A549 (cell line): Measurements from ENCODE around the gene NLGN4Y. TPM values are rescaled to one million over a fixed set of nuclear protein-coding genes. Genes with fewer than 3 reads are reported as not detected.

Experiments
- ATAC-seq, 2 experiments: fragments of 200-7000 bp in 1 of 2; fragments of >200 bp in 1 of 2; cut with Nextera tagmentation in 1 of 2; cut with Tn5 transposase in 1 of 2; 3 replicates each; pipeline versions ENCODE4 v1.8.0 to v1.9.1; 2018 to 2020; ENCODE audit warnings: mild to moderate bottlenecking in 1 of 2, moderate library complexity in 1 of 2
- CTCF ChIA-PET: fragments of 300-600 bp; sonication (Branson Sonifier 250); formaldehyde crosslinking; extraction: SDS; loops from one replicate; lab custom pipeline; 2021; ENCODE audit warnings: antibody characterized with exemption, inconsistent platforms; lab: Yijun Ruan, JAX
- POLR2A ChIA-PET: fragments of 350-600 bp; formaldehyde crosslinking; extraction: SDS; loops from one replicate; lab custom pipeline; 2021; ENCODE audit warnings: antibody characterized with exemption, inconsistent platforms; lab: Yijun Ruan, JAX
- DNase-seq, 2 experiments: peaks; one replicate each; pipeline versions ENCODE4 v3.0.0 to v3.0.0-alpha.2; 2011 to 2016; ENCODE audit warnings: low read depth in 1 of 2, low spot score in 1 of 2
- FAIRE-seq: peaks from 2 replicates; lab custom pipeline; 2011; peaks lifted over from hg19 to GRCh38; lab: Jason Lieb, UNC
- H3K27ac ChIP-seq, 2 experiments: fragments of >200 bp; sonication (Bioruptor Twin); formaldehyde crosslinking; 3 replicates each; pipeline ENCODE4 v1.5.1; 2016 to 2017
- H3K4me1 ChIP-seq: fragments of >200 bp; sonication (Bioruptor Twin); formaldehyde crosslinking; 3 replicates; pipeline ENCODE4 v1.6.1; 2016
- H3K4me2 ChIP-seq: fragments of >200 bp; sonication (Bioruptor Twin); formaldehyde crosslinking; 3 replicates; pipeline ENCODE4 v1.6.1; 2016
- H3K4me3 ChIP-seq: fragments of >200 bp; sonication (Bioruptor Twin); formaldehyde crosslinking; 3 replicates; pipeline ENCODE4 v1.5.1; 2016
- H3K9me3 ChIP-seq: fragments of >200 bp; sonication (Bioruptor Twin); formaldehyde crosslinking; 3 replicates; pipeline ENCODE4 v1.6.1; 2016
- BHLHE40 ChIP-seq: IDR thresholded peaks from 2 replicates; pipeline ENCODE4 v1.6.1; 2012; ENCODE audit warnings: low read depth, low read length, inconsistent platforms
- CBX2 ChIP-seq: fragments of 200-600 bp; sonication (generic); IDR thresholded peaks from 2 replicates; pipeline ENCODE4 v1.6.1; 2016; ENCODE audit warnings: low read depth, mild to moderate bottlenecking, borderline replicate concordance
- CHD2 ChIP-seq: fragments of 150-350 bp; IDR thresholded peaks from 2 replicates; pipeline ENCODE4 v1.6.1; 2014; ENCODE audit warnings: low read length; ENCODE audit not compliant: partially characterized antibody
- CHD4 ChIP-seq: fragments of 200-600 bp; sonication (generic); IDR thresholded peaks from 2 replicates; pipeline ENCODE4 v1.6.1; 2016; ENCODE audit warnings: antibody characterized with exemption, mild to moderate bottlenecking, borderline replicate concordance
- CTCF ChIP-seq: fragments of >200 bp; sonication (Bioruptor Twin); formaldehyde crosslinking; IDR thresholded peaks from 3 replicates; pipeline ENCODE4 v1.5.1; 2016
- E2F6 ChIP-seq: IDR thresholded peaks from 2 replicates; pipeline ENCODE4 v1.6.1; 2012; ENCODE audit warnings: low read depth, borderline replicate concordance
- EP300 ChIP-seq, 2 experiments: fragments of >200 bp; sonication (Bioruptor Twin); formaldehyde crosslinking; IDR thresholded peaks; 2 replicates in 1 of 2; 3 replicates in 1 of 2; pipeline ENCODE4 v1.6.1; 2016 to 2017
- FOSL2 ChIP-seq, 2 experiments: fragments of 450-650 bp in 1 of 2; fragments of >200 bp in 1 of 2; sonication (Bioruptor Twin) in 1 of 2; formaldehyde crosslinking; IDR thresholded peaks; 2 replicates each; pipeline versions ENCODE4 v1.5.0 to v1.6.1; 2016 to 2020; ENCODE audit warnings: mild to moderate bottlenecking in 1 of 2, moderate library complexity in 1 of 2
- FOXS1 ChIP-seq: fragments of 250-450 bp; sonication (Bioruptor Pico); IDR thresholded peaks from 2 replicates; pipeline ENCODE4 v1.5.0; 2020; ENCODE audit warnings: mild to moderate bottlenecking, moderate library complexity
- HES2 ChIP-seq: fragments of >200 bp; sonication (Bioruptor Twin); formaldehyde crosslinking; IDR thresholded peaks from 2 replicates; pipeline ENCODE4 v1.6.1; 2016
- JUNB ChIP-seq: fragments of >200 bp; sonication (Bioruptor Twin); formaldehyde crosslinking; IDR thresholded peaks from 2 replicates; pipeline ENCODE4 v1.6.1; 2016
- KDM5A ChIP-seq: fragments of 200-600 bp; sonication (generic); IDR thresholded peaks from 2 replicates; pipeline ENCODE4 v1.6.1; 2016; ENCODE audit warnings: antibody characterized with exemption, mild to moderate bottlenecking
- MAFK ChIP-seq: fragments of 450-650 bp; IDR thresholded peaks from 2 replicates; pipeline ENCODE4 v1.6.1; 2014; ENCODE audit not compliant: partially characterized antibody
- MAZ ChIP-seq: fragments of 150-350 bp; IDR thresholded peaks from 2 replicates; pipeline ENCODE4 v1.6.1; 2014; ENCODE audit warnings: antibody characterized with exemption, low read depth, low read length, borderline replicate concordance
- NFE2L2 ChIP-seq: fragments of 150-350 bp; conservative IDR thresholded peaks from 2 replicates; pipeline ENCODE4 v1.6.1; 2014; ENCODE audit warnings: low read length
- PHF8 ChIP-seq: fragments of 200-600 bp; sonication (generic); IDR thresholded peaks from 2 replicates; pipeline ENCODE4 v1.6.1; 2016; ENCODE audit warnings: low read depth, mild to moderate bottlenecking, antibody characterized with exemption, moderate library complexity, borderline replicate concordance
- POLR2AphosphoS2 ChIP-seq: conservative IDR thresholded peaks from 2 replicates; pipeline ENCODE4 v1.6.1; 2012; ENCODE audit warnings: low read length, improper control_type of control experiment, inconsistent platforms
- RAD21 ChIP-seq, 2 experiments: fragments of >200 bp in 1 of 2; sonication (Bioruptor Twin) in 1 of 2; formaldehyde crosslinking in 1 of 2; IDR thresholded peaks in 1 of 2; conservative IDR thresholded peaks in 1 of 2; 2 replicates in 1 of 2; 3 replicates in 1 of 2; pipeline ENCODE4 v1.6.1; 2012 to 2018; ENCODE audit warnings: inconsistent platforms in 1 of 2
- REST ChIP-seq: fragments of 200-600 bp; sonication (generic); IDR thresholded peaks from 2 replicates; pipeline ENCODE4 v1.6.1; 2016; ENCODE audit warnings: antibody characterized with exemption, mild to moderate bottlenecking, moderate library complexity
- TFCP2L1 ChIP-seq: fragments of 250-450 bp; sonication (Bioruptor Pico); IDR thresholded peaks from 2 replicates; pipeline ENCODE4 v1.5.0; 2021; ENCODE audit warnings: mild to moderate bottlenecking
- TP53 ChIP-seq: fragments of 250-450 bp; sonication (Bioruptor Pico); IDR thresholded peaks from 2 replicates; pipeline ENCODE4 v1.5.0; 2021; ENCODE audit warnings: mild to moderate bottlenecking, moderate library complexity
- WGBS: methylation state at CpG from one replicate; pipeline ENCODE4 v1.1.6; 2017; ENCODE audit errors: missing lambda C conversion rate; 5-methylcytosine and 5-hydroxymethylcytosine counted together
- polyA plus RNA-seq, 4 experiments: library from polyadenylated mRNA; depleted of rRNA in 3 of 4; stranded (reverse); fragments of >200 nt; fragmentation: RNase III in 1 of 4; extraction: RNeasy Plus Mini Kit Qiagen cat#74134 plus additional on column Dnase treatment in 1 of 4; gene quantifications; 2 replicates in 3 of 4; 3 replicates in 1 of 4; pipeline ENCODE4 v1.2.3, GENCODE V29; 2011 to 2017
- TF ChIP-seq, protein P1 (sequence below): fragments of 250-450 bp; sonication (Bioruptor Pico); IDR thresholded peaks from 2 replicates; pipeline ENCODE4 v1.5.0; 2021; ENCODE audit warnings: mild to moderate bottlenecking, moderate library complexity, borderline replicate concordance
- TF ChIP-seq, protein P2 (sequence below): fragments of 150-350 bp; IDR thresholded peaks from 2 replicates; pipeline ENCODE4 v1.6.1; 2014; ENCODE audit warnings: low read depth, mild to moderate bottlenecking, low read length

NLGN4Y gene
- polyA plus RNA-seq, 2 of the 4 experiments (the other 2 are of a cell fraction), result 4.1 to 12.8 TPM

DNA sequence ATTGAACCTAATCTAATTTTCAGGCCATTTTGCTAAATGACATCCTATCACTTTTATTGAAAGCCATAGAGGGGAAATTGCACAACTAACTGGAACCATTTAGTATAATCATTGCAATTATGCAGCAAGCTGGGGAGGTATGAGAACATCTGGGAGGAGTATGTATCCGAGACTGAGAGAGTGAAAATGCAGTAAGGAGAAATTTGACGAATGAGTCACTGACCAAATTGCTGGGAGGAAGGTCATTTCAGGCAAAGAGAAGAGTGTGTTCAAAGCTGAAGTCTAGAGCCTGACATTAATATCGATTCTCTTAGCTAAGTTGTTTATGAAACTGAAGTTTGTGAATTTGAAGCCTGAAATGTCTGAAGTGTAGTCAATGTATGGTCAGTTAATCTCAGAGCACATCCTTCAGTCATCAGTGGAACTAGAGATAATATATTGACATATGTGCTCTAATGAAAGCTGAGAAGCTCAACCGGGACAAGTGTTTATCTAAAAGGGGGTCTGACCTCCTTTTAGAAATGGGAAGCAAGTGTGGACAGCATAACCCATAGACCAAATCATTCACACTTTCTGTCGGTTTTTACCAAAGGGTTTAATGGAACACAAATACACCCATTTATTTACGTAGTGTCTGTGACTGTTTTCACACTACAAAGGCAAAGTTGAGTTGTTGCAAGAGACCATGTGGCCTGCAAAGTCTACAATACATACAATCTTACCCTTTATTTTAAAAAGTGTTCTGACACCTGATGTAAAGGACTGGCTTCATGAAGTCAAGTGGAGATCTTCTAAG lies 120.0 kb downstream of the NLGN4Y start:
- H3K9me3 ChIP-seq, result no peaks in the 10 kb centered on the region
- no peak for TF ChIP-seq PHF8
- TF ChIP-seq, protein P1, sequence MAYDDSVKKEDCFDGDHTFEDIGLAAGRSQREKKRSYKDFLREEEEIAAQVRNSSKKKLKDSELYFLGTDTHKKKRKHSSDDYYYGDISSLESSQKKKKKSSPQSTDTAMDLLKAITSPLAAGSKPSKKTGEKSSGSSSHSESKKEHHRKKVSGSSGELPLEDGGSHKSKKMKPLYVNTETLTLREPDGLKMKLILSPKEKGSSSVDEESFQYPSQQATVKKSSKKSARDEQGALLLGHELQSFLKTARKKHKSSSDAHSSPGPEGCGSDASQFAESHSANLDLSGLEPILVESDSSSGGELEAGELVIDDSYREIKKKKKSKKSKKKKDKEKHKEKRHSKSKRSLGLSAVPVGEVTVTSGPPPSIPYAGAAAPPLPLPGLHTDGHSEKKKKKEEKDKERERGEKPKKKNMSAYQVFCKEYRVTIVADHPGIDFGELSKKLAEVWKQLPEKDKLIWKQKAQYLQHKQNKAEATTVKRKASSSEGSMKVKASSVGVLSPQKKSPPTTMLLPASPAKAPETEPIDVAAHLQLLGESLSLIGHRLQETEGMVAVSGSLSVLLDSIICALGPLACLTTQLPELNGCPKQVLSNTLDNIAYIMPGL, result no peak
- no peak for TF ChIP-seq BHLHE40
- TF ChIP-seq JUNB, result no peak
- no peak for TF ChIP-seq MAZ
- TF ChIP-seq RAD21 (conservative IDR thresholded peaks at IDR 0.05 in 1 of 2, IDR thresholded peaks at IDR 0.05 in 1 of 2), result no peak
- TF ChIP-seq REST, result no peak
- TF ChIP-seq FOSL2 (IDR thresholded peaks at IDR 0.05), result no peak
- no peak for TF ChIP-seq FOSL2 (CRISPR knock-in tag; IDR thresholded peaks at IDR 0.05)
- no peak for TF ChIP-seq NFE2L2
- no peak for TF ChIP-seq HES2
- TF ChIP-seq FOXS1 (CRISPR knock-in tag), result no peak
- no peak for TF ChIP-seq KDM5A
- no peak for TF ChIP-seq CTCF
- TF ChIP-seq TP53 (CRISPR knock-in tag), result no peak
- TF ChIP-seq, all 56 proteins: peak for 0
- H3K4me3 ChIP-seq, result no peak overlapping the region
- POLR2A ChIA-PET, result no interaction called here
- no peak overlapping the region for H3K27ac ChIP-seq
- DNase-seq (no peak), ATAC-seq (no peak), FAIRE-seq (no peak)
- CTCF ChIA-PET, result no interaction called here
- H3K4me2 ChIP-seq, result peak overlapping the region; percentile 30
- H3K4me1 ChIP-seq, result no peaks in the 10 kb centered on the region
- 38% methylated on average over 6 of the region's 6 CpGs for WGBS

GRCh38 chrY:14679181-14679580 lies 154.9 kb downstream of the NLGN4Y start:
- 79% methylated on average over 1 of the region's 1 CpG for WGBS
- no peak overlapping the region for H3K27ac ChIP-seq
- ChIA-PET POLR2A (no interaction called here), CTCF (no interaction called here)
- no peak for FAIRE-seq
- no peak for DNase-seq
- no peak for ATAC-seq
- TF ChIP-seq EP300 (IDR thresholded peaks at IDR 0.05) (no peak), CBX2 (no peak), CHD4 (no peak), CHD2 (no peak), MAFK (no peak), HES2 (no peak), E2F6 (no peak), PHF8 (no peak), POLR2AphosphoS2 (no peak), TFCP2L1 (CRISPR knock-in tag) (no peak)
- TF ChIP-seq, protein P2, sequence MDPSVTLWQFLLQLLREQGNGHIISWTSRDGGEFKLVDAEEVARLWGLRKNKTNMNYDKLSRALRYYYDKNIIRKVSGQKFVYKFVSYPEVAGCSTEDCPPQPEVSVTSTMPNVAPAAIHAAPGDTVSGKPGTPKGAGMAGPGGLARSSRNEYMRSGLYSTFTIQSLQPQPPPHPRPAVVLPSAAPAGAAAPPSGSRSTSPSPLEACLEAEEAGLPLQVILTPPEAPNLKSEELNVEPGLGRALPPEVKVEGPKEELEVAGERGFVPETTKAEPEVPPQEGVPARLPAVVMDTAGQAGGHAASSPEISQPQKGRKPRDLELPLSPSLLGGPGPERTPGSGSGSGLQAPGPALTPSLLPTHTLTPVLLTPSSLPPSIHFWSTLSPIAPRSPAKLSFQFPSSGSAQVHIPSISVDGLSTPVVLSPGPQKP, result no peak
- H3K4me3 ChIP-seq, result no peak overlapping the region
- no peak overlapping the region for H3K4me2 ChIP-seq
- H3K9me3 ChIP-seq, result no peaks in the 10 kb centered on the region
- H3K4me1 ChIP-seq, result no peaks in the 10 kb centered on the region
